NCI-H345 treated with DMSO at 0.1 percent for 48 hours (cell line): ENCODE data around the gene TENM3.

Source experiments
- DNase-seq: peaks from one replicate; lab custom pipeline; 2025; ENCODE audit not compliant: unreplicated experiment; lab: John Stamatoyannopoulos, UW

The TENM3 gene

GRCh38 chr4:182655340-182655739, 412.1 kb downstream of the TENM3 start:
- no peak for DNase-seq

- DNase-seq, result no peak
Measured at GRCh38 chr4:182662551-182662950, 419.3 kb downstream of the TENM3 start.

GRCh38 chr4:182671231-182671630, 428.0 kb downstream of the TENM3 start:
- DNase-seq, result no peak

GRCh38 chr4:182671749-182672148, 428.5 kb downstream of the TENM3 start:
- no peak for DNase-seq

- DNase-seq, result no peak
Measured at GRCh38 chr4:182678590-182678989, 435.4 kb downstream of the TENM3 start.

GRCh38 chr4:182679533-182679932, 436.3 kb downstream of the TENM3 start:
- DNase-seq, result no peak

GRCh38 chr4:182680234-182680653, 437.0 kb downstream of the TENM3 start:
- no peak for DNase-seq

- no peak for DNase-seq
Measured at GRCh38 chr4:182683661-182684060, 440.5 kb downstream of the TENM3 start.

- no peak for DNase-seq
Measured at GRCh38 chr4:182684796-182685195, 441.6 kb downstream of the TENM3 start.

- no peak for DNase-seq
Measured at GRCh38 chr4:182688081-182688480, 444.9 kb downstream of the TENM3 start.

- DNase-seq, result no peak
Measured at GRCh38 chr4:182694551-182694950, 451.3 kb downstream of the TENM3 start.

GRCh38 chr4:182695009-182695408, 451.8 kb downstream of the TENM3 start:
- no peak for DNase-seq

GRCh38 chr4:182695842-182696241, 452.6 kb downstream of the TENM3 start:
- DNase-seq, result no peak

GRCh38 chr4:182697094-182697493, 453.9 kb downstream of the TENM3 start:
- no peak for DNase-seq

GRCh38 chr4:182698212-182698611, 455.0 kb downstream of the TENM3 start:
- no peak for DNase-seq

- no peak for DNase-seq
Measured at GRCh38 chr4:182699201-182699600, 456.0 kb downstream of the TENM3 start.

GRCh38 chr4:182699795-182700194, 456.6 kb downstream of the TENM3 start:
- no peak for DNase-seq

GRCh38 chr4:182700362-182701160, 457.4 kb downstream of the TENM3 start:
- DNase-seq, result no peak

GRCh38 chr4:182704077-182704476, 460.9 kb downstream of the TENM3 start:
- DNase-seq, result no peak

GRCh38 chr4:182704948-182705347, 461.7 kb downstream of the TENM3 start:
- no peak for DNase-seq

GRCh38 chr4:182705389-182705788, 462.2 kb downstream of the TENM3 start:
- no peak for DNase-seq

- DNase-seq, result no peak
Measured at GRCh38 chr4:182711211-182711610, 468.0 kb downstream of the TENM3 start.

GRCh38 chr4:182715548-182715947, 472.3 kb downstream of the TENM3 start:
- DNase-seq, result no peak
